OCI-M2 (cell line): ENCODE measurements around the gene ZNF384.

ENCODE experiments used
- DNase-seq: peaks from one replicate; lab custom pipeline; 2025; ENCODE audit not compliant: unreplicated experiment; lab: John Stamatoyannopoulos, UW

ZNF384 gene

GRCh38 chr12:6626654-6627283 is 62.4 kb downstream of the ZNF384 start:
- no peak for DNase-seq

GRCh38 chr12:6620885-6621274 is 68.3 kb downstream of the ZNF384 start:
- no peak for DNase-seq

GRCh38 chr12:6620137-6620884 is 68.9 kb downstream of the ZNF384 start:
- DNase-seq = no peak

- DNase-seq = no peak
Measured at GRCh38 chr12:6618483-6619225, 70.5 kb downstream of the ZNF384 start.
